Stimulated activated CD4-positive, alpha-beta T cell treated with anti-CD3 and anti-CD28 coated beads, Interleukin-2, amount 100 ng/mL, for 48 hours (primary cell): ENCODE data around the gene CCDC77.

Experiments used
- DNase-seq, 2 donors: peaks; one replicate each; pipeline ENCODE4 v3.0.0-alpha.2; 2020

Gene CCDC77

GRCh38 chr12:484096-484495 is 82.7 kb downstream of the CCDC77 start:
- DNase-seq = no peak

- no peak for DNase-seq
Observed at GRCh38 chr12:490260-490659, 88.8 kb downstream of the CCDC77 start.
